IPS-NIHi7 (cell line): ENCODE results near the gene TUBA3E.
"Not testable (repeated sequence)": the region's sequence is repeated elsewhere in the genome, so short reads cannot be mapped to it uniquely, and the experiment has no call there.

Experiments used
- DNase-seq: peaks from one replicate; pipeline ENCODE4 v3.0.0; 2012; ENCODE audit warnings: mixed read lengths; ENCODE audit errors: extremely low spot score

TUBA3E gene

GRCh38 chr2:130191319-130191718, 6.9 kb downstream of the TUBA3E start:
- DNase-seq, result not testable (repeated sequence)

GRCh38 chr2:130190237-130190636, 8.0 kb downstream of the TUBA3E start:
- DNase-seq, result no peak

- DNase-seq, result not testable (repeated sequence)
Measured at GRCh38 chr2:130188958-130189357, 9.3 kb downstream of the TUBA3E start.

- DNase-seq, result not testable (repeated sequence)
Measured at GRCh38 chr2:130187859-130188792, 10.1 kb downstream of the TUBA3E start.

GRCh38 chr2:130187268-130187667, 11.0 kb downstream of the TUBA3E start:
- no peak for DNase-seq

GRCh38 chr2:130186391-130186790, 11.8 kb downstream of the TUBA3E start:
- no peak for DNase-seq

GRCh38 chr2:130185896-130186295, 12.3 kb downstream of the TUBA3E start:
- no peak for DNase-seq

GRCh38 chr2:130185436-130185835, 12.8 kb downstream of the TUBA3E start:
- no peak for DNase-seq

GRCh38 chr2:130183512-130184373, 14.5 kb downstream of the TUBA3E start:
- no peak for DNase-seq

- not testable (repeated sequence) for DNase-seq
Measured at GRCh38 chr2:130182826-130183511, 15.3 kb downstream of the TUBA3E start.

GRCh38 chr2:130181880-130182682, 16.2 kb downstream of the TUBA3E start, which contains the start of gene MZT2B:
Gene MZT2B, plus strand, starts transcription at chr2:130182262. Its CDS starts 21 bp downstream, at chr2:130182283.
- peak; percentile 88 for DNase-seq

- peak; percentile 87 for DNase-seq
Measured at GRCh38 chr2:130181325-130181879, 16.8 kb downstream of the TUBA3E start, which contains the start of gene SMPD4. Gene SMPD4, minus strand, starts transcription at chr2:130181602. Its CDS starts 5,010 bp downstream, at chr2:130176592.

- DNase-seq, result not testable (repeated sequence)
Measured at GRCh38 chr2:130180404-130181324, 17.6 kb downstream of the TUBA3E start.

- not testable (repeated sequence) for DNase-seq
Measured at GRCh38 chr2:130174866-130175265, 23.4 kb downstream of the TUBA3E start.

GRCh38 chr2:130169896-130170295, 28.3 kb downstream of the TUBA3E start:
- DNase-seq, result no peak

GRCh38 chr2:130169163-130169562, 29.1 kb downstream of the TUBA3E start:
- not testable (repeated sequence) for DNase-seq

GRCh38 chr2:130166611-130167010, 31.6 kb downstream of the TUBA3E start:
- DNase-seq, result not testable (repeated sequence)

- DNase-seq, result no peak
Measured at GRCh38 chr2:130165293-130166016, 32.8 kb downstream of the TUBA3E start.

GRCh38 chr2:130162968-130163367, 35.3 kb downstream of the TUBA3E start:
- no peak for DNase-seq
